SU-DHL-6 (cell line): ENCODE measurements around the gene ST6GALNAC3.

Experiments used
- H2AFZ ChIP-seq: fragments of 200-600 bp; sonication (generic); 2 replicates; pipeline ENCODE4 v1.6.1; 2014; ENCODE audit warnings: low read depth, mild to moderate bottlenecking, moderate library complexity, mixed read lengths, antibody characterized with exemption, low read length; ENCODE audit not compliant: severe bottlenecking
- H3F3A ChIP-seq: fragments of 200-600 bp; shearing (Covaris generic); 2 replicates; pipeline ENCODE4 v1.6.0; 2016; ENCODE audit warnings: antibody characterized with exemption, mild to moderate bottlenecking; ENCODE audit not compliant: insufficient read depth
- H3K27ac ChIP-seq: fragments of 200-600 bp; sonication (generic); 2 replicates; pipeline ENCODE4 v1.5.1; 2016; ENCODE audit warnings: low read depth, mild to moderate bottlenecking, low read length, moderate library complexity, mixed read lengths
- H3K27me3 ChIP-seq: fragments of 200-600 bp; sonication (generic), shearing (Covaris generic); 2 replicates; pipeline ENCODE4 v1.6.0; 2014; ENCODE audit warnings: mild to moderate bottlenecking, low read length
- H3K36me3 ChIP-seq: fragments of 200-600 bp; sonication (generic); 2 replicates; pipeline ENCODE4 v1.6.1; 2014; ENCODE audit warnings: mild to moderate bottlenecking, low read length, mixed read lengths
- H3K4me2 ChIP-seq: fragments of 300-600, 200-600 bp; shearing (Covaris generic), sonication (generic); 2 replicates; pipeline ENCODE4 v1.6.0; 2014; ENCODE audit warnings: low read length, low read depth, mild to moderate bottlenecking; ENCODE audit not compliant: poor library complexity, severe bottlenecking
- H3K4me3 ChIP-seq: fragments of 200-600 bp; sonication (generic); 2 replicates; pipeline ENCODE4 v1.5.1; 2014; ENCODE audit warnings: antibody characterized with exemption, low read length, mild to moderate bottlenecking, mixed read lengths; ENCODE audit not compliant: insufficient read depth, poor library complexity, severe bottlenecking
- H3K79me2 ChIP-seq: fragments of 200-600 bp; sonication (generic); 2 replicates; pipeline ENCODE4 v1.6.1; 2014; ENCODE audit warnings: mild to moderate bottlenecking, low read length, moderate library complexity; ENCODE audit not compliant: insufficient read depth
- H3K9ac ChIP-seq: fragments of 200-600 bp; sonication (generic); 2 replicates; pipeline ENCODE4 v1.7.0; 2014; ENCODE audit warnings: mild to moderate bottlenecking, low read length
- H3K9me2 ChIP-seq: fragments of 200-600 bp; sonication (generic); replicated peaks from 2 replicates; pipeline ENCODE4 v1.6.1; 2014; ENCODE audit warnings: low read length; ENCODE audit not compliant: insufficient read depth
- H3K9me3 ChIP-seq: fragments of 200-600 bp; sonication (generic); 2 replicates; pipeline ENCODE4 v1.6.1; 2014; ENCODE audit warnings: low read length, mixed read lengths; ENCODE audit not compliant: insufficient read depth
- H4K20me1 ChIP-seq: fragments of 200-600 bp; sonication (generic); 2 replicates; pipeline ENCODE4 v1.6.1; 2014; ENCODE audit warnings: low read depth, mild to moderate bottlenecking, antibody characterized with exemption, low read length, moderate library complexity, mixed read lengths
- EZH2phosphoT487 ChIP-seq: fragments of 200-600 bp; sonication (generic), shearing (Covaris generic); conservative IDR thresholded peaks from 2 replicates; pipeline ENCODE4 v1.6.1; 2018; ENCODE audit warnings: mild to moderate bottlenecking, antibody characterized with exemption, low read length, moderate library complexity, mixed read lengths
- TF ChIP-seq, protein P1 (sequence below): fragments of 200-600 bp; sonication (generic); IDR thresholded peaks from one replicate; pipeline ENCODE4 v1.5.1; 2017; ENCODE audit warnings: antibody characterized with exemption, mild to moderate bottlenecking, low read length, moderate library complexity; ENCODE audit not compliant: insufficient read depth, poor library complexity, severe bottlenecking

Gene ST6GALNAC3

DNA sequence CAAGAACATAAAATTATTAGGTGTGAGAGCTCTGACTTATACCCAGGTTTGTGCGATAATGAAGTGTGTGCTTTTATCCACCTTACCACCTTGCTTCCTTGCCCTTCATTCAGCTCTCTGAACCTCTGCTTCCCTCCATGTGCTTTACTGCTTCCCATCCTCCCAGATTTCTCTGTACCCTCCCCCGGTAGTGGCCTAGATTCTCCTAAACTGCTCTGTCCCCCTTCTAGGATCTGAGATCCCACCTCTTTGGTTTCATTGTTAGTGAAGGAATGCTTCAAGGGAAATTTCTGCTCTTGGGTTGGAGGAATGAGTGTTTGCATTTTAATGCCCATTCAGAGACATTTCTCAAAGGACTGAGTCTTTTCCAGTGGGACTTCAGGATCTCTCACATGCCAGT lies 159.5 kb downstream of the ST6GALNAC3 start:
- H4K20me1 ChIP-seq = no peaks in the 10 kb centered on the region
- no peak overlapping the region for H3K4me2 ChIP-seq
- H3K27ac ChIP-seq = no peak overlapping the region
- H3K9me3 ChIP-seq = no peaks in the 10 kb centered on the region
- no peaks in the 10 kb centered on the region for H3K36me3 ChIP-seq
- H3K4me3 ChIP-seq = no peak overlapping the region
- no peak overlapping the region for H2AFZ ChIP-seq
- no peaks in the 10 kb centered on the region for H3F3A ChIP-seq
- no peak overlapping the region for H3K9ac ChIP-seq
- 0 out of 2 replicates have a peak, but pooled peaks cover 4% of the 10 kb centered on the region for H3K9me2 ChIP-seq
- H3K79me2 ChIP-seq = no peaks in the 10 kb centered on the region
- H3K27me3 ChIP-seq = no peaks in the 10 kb centered on the region
- no peak for TF ChIP-seq EZH2phosphoT487
- TF ChIP-seq, protein P1, sequence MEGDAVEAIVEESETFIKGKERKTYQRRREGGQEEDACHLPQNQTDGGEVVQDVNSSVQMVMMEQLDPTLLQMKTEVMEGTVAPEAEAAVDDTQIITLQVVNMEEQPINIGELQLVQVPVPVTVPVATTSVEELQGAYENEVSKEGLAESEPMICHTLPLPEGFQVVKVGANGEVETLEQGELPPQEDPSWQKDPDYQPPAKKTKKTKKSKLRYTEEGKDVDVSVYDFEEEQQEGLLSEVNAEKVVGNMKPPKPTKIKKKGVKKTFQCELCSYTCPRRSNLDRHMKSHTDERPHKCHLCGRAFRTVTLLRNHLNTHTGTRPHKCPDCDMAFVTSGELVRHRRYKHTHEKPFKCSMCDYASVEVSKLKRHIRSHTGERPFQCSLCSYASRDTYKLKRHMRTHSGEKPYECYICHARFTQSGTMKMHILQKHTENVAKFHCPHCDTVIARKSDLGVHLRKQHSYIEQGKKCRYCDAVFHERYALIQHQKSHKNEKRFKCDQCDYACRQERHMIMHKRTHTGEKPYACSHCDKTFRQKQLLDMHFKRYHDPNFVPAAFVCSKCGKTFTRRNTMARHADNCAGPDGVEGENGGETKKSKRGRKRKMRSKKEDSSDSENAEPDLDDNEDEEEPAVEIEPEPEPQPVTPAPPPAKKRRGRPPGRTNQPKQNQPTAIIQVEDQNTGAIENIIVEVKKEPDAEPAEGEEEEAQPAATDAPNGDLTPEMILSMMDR = no peak

DNA sequence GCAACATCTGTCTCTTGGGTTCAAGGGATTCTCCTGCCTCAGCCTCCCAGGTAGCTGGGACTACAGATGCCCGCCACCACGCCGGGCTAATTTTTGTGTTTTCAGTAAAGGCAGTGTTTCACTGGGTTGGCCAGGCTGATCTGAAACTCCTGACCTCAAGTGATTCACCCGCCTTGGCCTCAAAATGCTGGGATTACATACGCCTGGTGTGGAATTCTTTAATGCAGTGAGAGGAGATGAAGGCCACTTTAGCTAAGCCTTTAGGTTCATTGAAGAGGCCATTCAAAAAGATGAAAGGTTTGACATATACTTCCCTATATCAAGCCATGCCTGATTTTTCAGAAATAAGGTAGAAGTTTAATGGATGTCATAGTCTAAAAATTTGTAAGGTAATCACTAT lies 162.7 kb downstream of the ST6GALNAC3 start:
- Histone ChIP-seq H3K9me3 (no peaks in the 10 kb centered on the region), H3K36me3 (no peaks in the 10 kb centered on the region), H2AFZ (no peak overlapping the region), H3K9me2 (0 out of 2 replicates have a peak, but pooled peaks cover 4% of the 10 kb centered on the region), H3K79me2 (no peaks in the 10 kb centered on the region), H3F3A (no peaks in the 10 kb centered on the region), H4K20me1 (no peaks in the 10 kb centered on the region), H3K4me3 (no peak overlapping the region), H3K4me2 (no peak overlapping the region), H3K27me3 (no peaks in the 10 kb centered on the region), H3K27ac (no peak overlapping the region), H3K9ac (no peak overlapping the region)
- TF ChIP-seq, protein P1 = no peak
- no peak for TF ChIP-seq EZH2phosphoT487

DNA sequence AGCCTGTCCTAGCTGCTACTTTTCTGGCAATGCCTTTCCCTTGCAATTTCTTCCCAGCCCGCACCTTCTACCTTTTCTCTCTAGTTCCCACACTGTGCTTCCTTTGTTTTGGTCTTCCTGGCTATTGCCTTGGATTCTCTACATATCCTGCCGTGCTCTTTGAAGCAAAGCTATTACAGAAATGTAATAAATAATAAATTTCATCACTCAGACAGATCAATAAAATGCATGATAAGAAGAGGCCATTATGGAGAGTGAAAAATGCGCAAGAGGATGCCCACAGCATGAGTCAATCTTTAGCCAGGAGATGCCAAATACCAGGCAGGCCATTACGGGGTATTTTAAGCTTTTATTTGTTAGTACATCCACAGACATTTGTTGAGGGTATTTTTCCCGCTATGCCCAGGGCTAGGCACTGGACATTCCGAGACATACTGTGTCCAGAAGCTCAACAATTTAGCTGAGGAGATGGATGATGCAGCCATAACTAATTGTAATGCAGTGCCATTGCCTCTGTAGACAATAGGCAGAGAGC lies 163.6 kb downstream of the ST6GALNAC3 start:
- Histone ChIP-seq H3K9me2 (0 out of 2 replicates have a peak, but pooled peaks cover 4% of the 10 kb centered on the region), H3K4me3 (no peak overlapping the region), H2AFZ (no peak overlapping the region)

More for the DNA sequence above, 163.6 kb downstream of the ST6GALNAC3 start:
- Histone ChIP-seq H3F3A (no peaks in the 10 kb centered on the region), H3K4me2 (no peak overlapping the region), H3K27ac (no peak overlapping the region), H3K36me3 (no peaks in the 10 kb centered on the region), H3K79me2 (no peaks in the 10 kb centered on the region), H3K27me3 (no peaks in the 10 kb centered on the region), H3K9ac (no peak overlapping the region), H4K20me1 (no peaks in the 10 kb centered on the region), H3K9me3 (no peaks in the 10 kb centered on the region)
- TF ChIP-seq EZH2phosphoT487 = no peak
- TF ChIP-seq, protein P1 = no peak
